ENCODE data around the gene ADAMTS14.
"Not testable (repeated sequence)": the region's sequence is repeated elsewhere in the genome, so short reads cannot be mapped to it uniquely, and the experiment has no call there.

The ADAMTS14 gene

DNA sequence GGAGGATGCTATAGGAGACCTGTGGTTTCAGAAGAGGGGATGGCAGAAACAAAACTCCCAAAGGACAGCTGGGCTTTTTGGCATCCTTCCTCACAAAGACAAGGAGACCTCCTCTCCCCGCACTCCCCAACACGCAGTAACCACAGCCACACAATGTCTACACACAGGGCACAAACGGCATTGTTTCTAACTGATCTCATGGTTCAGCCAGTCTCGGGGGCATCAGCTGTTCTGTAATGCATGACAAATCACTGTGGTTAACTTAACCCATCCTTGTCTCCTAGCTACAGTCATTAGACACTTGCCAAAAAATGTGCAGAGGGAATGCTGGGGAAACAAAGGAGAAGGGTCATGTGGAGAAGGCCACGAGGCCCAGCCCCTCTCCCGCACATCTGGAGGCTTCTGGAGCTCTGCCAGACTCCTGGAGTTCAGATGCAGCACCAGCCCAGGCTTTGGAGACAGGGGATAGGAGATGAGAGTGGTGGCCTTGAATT, 7.6 kb upstream of the ADAMTS14 start:
- Histone ChIP-seq H3K4me1 (ENCODE audit: control insufficient read depth in 1 of 2, insufficient read depth in 2 of 2, low read length in 2 of 2) (peaks cover 0 to 6% of the 10 kb centered on the region in 2 donors), H3K4me3 (ENCODE audit: low read depth in 1 of 2, low read length in 2 of 2) (no peak overlapping the region), H3K36me3 (ENCODE audit: control insufficient read depth in 1 of 2, insufficient read depth in 2 of 2, low read length in 2 of 2) (no peaks in the 10 kb centered on the region), H3K9me3 (ENCODE audit: control insufficient read depth in 1 of 2, low read length in 2 of 2) (no peaks in the 10 kb centered on the region), H3K27ac (ENCODE audit: low read depth, low read length) (peak overlapping the region; percentile 42), H3K9ac (ENCODE audit: low read depth in 1 of 2, low read length in 2 of 2) (no peak overlapping the region), H3K27me3 (ENCODE audit: control insufficient read depth in 1 of 2, insufficient read depth in 2 of 2, low read length in 2 of 2) (no peaks in the 10 kb centered on the region)

GRCh38 chr10:70666960-70667798, 5.1 kb upstream of the ADAMTS14 start:
- no peak overlapping the region for H3K4me3 ChIP-seq (ENCODE audit: low read depth in 1 of 2, low read length in 2 of 2)
- H3K36me3 ChIP-seq (ENCODE audit: control insufficient read depth in 1 of 2, insufficient read depth in 2 of 2, low read length in 2 of 2): no peaks in the 10 kb centered on the region
- H3K4me1 ChIP-seq (ENCODE audit: control insufficient read depth in 1 of 2, insufficient read depth in 2 of 2, low read length in 2 of 2): no peaks in the 10 kb centered on the region
- H3K27me3 ChIP-seq (ENCODE audit: control insufficient read depth in 1 of 2, insufficient read depth in 2 of 2, low read length in 2 of 2): peaks cover 5 to 10% of the 10 kb centered on the region in 2 donors
- H3K9ac ChIP-seq (ENCODE audit: low read depth in 1 of 2, low read length in 2 of 2): no peak overlapping the region
- H3K9me3 ChIP-seq (ENCODE audit: control insufficient read depth in 1 of 2, low read length in 2 of 2): no peaks in the 10 kb centered on the region
- H3K27ac ChIP-seq (ENCODE audit: low read depth, low read length): no peak overlapping the region

GRCh38 chr10:70667818-70668217, 4.5 kb upstream of the ADAMTS14 start:
- not testable (repeated sequence) for H3K36me3 ChIP-seq (ENCODE audit: control insufficient read depth in 1 of 2, insufficient read depth in 2 of 2, low read length in 2 of 2); H3K4me1 ChIP-seq (ENCODE audit: control insufficient read depth in 1 of 2, insufficient read depth in 2 of 2, low read length in 2 of 2); H3K27ac ChIP-seq (ENCODE audit: low read depth, low read length); H3K4me3 ChIP-seq (ENCODE audit: low read depth in 1 of 2, low read length in 2 of 2); H3K9me3 ChIP-seq (ENCODE audit: control insufficient read depth in 1 of 2, low read length in 2 of 2); H3K9ac ChIP-seq (ENCODE audit: low read depth in 1 of 2, low read length in 2 of 2)
- peaks cover 7 to 10% of the 10 kb centered on the region in 2 donors for H3K27me3 ChIP-seq (ENCODE audit: control insufficient read depth in 1 of 2, insufficient read depth in 2 of 2, low read length in 2 of 2)

DNA sequence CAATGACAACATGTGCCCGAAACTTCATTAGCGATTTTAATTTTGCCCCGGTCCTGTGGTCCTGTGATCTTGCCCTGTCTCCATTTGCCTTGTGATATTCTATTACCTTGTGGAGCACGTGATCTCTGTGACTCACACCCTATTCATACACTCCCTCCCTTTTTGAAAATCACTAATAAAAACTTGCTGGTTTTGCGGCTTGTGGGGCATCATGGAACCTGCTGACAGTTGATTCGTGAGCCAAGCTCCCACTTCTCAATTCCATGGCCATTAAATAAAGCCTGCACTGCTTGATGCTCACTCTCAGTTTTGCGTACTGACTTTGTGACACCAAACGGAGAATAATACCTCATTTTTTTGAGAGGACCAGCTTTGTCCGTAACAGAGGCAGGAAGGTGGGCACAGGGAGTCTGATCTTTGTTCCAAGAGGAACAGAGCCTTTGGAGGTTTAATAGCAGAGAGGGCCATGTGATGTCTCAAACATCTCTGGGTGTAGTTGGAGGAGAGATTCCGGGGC, 3.8 kb upstream of the ADAMTS14 start:
- H3K9ac ChIP-seq (ENCODE audit: low read depth in 1 of 2, low read length in 2 of 2): no peak overlapping the region
- H3K36me3 ChIP-seq (ENCODE audit: control insufficient read depth in 1 of 2, insufficient read depth in 2 of 2, low read length in 2 of 2): no peaks in the 10 kb centered on the region
- H3K27me3 ChIP-seq (ENCODE audit: control insufficient read depth in 1 of 2, insufficient read depth in 2 of 2, low read length in 2 of 2): peaks cover 14 to 17% of the 10 kb centered on the region in 2 donors
- H3K4me1 ChIP-seq (ENCODE audit: control insufficient read depth in 1 of 2, insufficient read depth in 2 of 2, low read length in 2 of 2): no peaks in the 10 kb centered on the region
- no peak overlapping the region for H3K27ac ChIP-seq (ENCODE audit: low read depth, low read length)
- no peaks in the 10 kb centered on the region for H3K9me3 ChIP-seq (ENCODE audit: control insufficient read depth in 1 of 2, low read length in 2 of 2)
- H3K4me3 ChIP-seq (ENCODE audit: low read depth in 1 of 2, low read length in 2 of 2): no peak overlapping the region

DNA sequence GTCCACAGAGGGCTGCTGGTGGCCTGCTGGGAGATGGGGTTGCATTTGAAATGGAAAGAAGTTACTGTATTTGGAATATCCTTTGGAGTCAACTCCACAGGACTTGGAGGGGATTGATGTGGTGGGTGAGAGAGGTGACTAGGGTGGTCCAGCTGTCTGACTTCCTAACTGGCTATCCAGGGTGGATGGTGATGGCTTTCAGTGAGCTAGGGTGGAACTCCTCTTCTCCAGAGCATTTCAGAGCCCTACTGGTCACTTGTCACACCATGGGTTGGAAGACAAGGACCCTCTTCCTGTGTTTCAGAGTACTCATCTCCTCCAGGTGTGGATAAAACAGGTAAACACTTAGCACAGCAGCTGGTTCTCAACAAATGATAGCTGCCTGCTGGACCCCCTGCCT, 3.3 kb upstream of the ADAMTS14 start:
- H3K9ac ChIP-seq (ENCODE audit: low read depth in 1 of 2, low read length in 2 of 2): no peak overlapping the region
- H3K9me3 ChIP-seq (ENCODE audit: control insufficient read depth in 1 of 2, low read length in 2 of 2): no peaks in the 10 kb centered on the region
- H3K4me1 ChIP-seq (ENCODE audit: control insufficient read depth in 1 of 2, insufficient read depth in 2 of 2, low read length in 2 of 2): no peaks in the 10 kb centered on the region
- H3K4me3 ChIP-seq (ENCODE audit: low read depth in 1 of 2, low read length in 2 of 2): no peak overlapping the region
- no peak overlapping the region for H3K27ac ChIP-seq (ENCODE audit: low read depth, low read length)
- H3K36me3 ChIP-seq (ENCODE audit: control insufficient read depth in 1 of 2, insufficient read depth in 2 of 2, low read length in 2 of 2): no peaks in the 10 kb centered on the region
- H3K27me3 ChIP-seq (ENCODE audit: control insufficient read depth in 1 of 2, insufficient read depth in 2 of 2, low read length in 2 of 2): peaks cover 18 to 19% of the 10 kb centered on the region in 2 donors

DNA sequence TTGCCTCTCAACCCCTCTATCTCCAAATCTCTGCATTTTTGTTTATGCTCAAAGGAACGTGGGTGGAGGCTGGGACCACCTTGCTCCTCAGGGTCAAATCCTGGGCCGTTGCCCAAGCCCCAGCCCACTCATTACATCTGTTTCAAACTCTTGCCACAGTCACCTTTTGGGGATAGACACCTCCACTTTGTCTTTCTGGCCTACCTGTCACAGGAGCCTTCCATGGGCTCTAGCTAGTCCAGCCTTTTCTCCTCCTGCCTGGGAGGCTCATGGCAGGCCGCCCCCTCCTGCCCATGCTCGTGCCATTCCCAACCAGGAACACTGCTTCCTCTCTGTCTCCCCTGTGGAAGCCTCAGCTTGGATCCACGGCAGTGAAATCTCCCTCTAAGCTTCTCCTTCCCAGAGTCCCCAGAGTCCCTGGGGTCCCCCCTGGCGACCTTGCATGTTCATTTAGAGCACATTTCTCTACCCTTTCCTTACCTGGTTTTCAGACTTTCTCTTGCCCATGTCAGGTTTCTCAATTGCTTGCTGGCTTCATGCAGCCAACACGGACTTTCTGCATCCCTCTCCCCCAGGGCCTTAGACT, 2.5 kb upstream of the ADAMTS14 start:
- Histone ChIP-seq H3K27me3 (ENCODE audit: control insufficient read depth in 1 of 2, insufficient read depth in 2 of 2, low read length in 2 of 2) (peaks cover 25% of the 10 kb centered on the region in 2 donors), H3K9me3 (ENCODE audit: control insufficient read depth in 1 of 2, low read length in 2 of 2) (no peaks in the 10 kb centered on the region), H3K36me3 (ENCODE audit: control insufficient read depth in 1 of 2, insufficient read depth in 2 of 2, low read length in 2 of 2) (no peaks in the 10 kb centered on the region), H3K9ac (ENCODE audit: low read depth in 1 of 2, low read length in 2 of 2) (no peak overlapping the region), H3K4me3 (ENCODE audit: low read depth in 1 of 2, low read length in 2 of 2) (no peak overlapping the region), H3K27ac (ENCODE audit: low read depth, low read length) (no peak overlapping the region), H3K4me1 (ENCODE audit: control insufficient read depth in 1 of 2, insufficient read depth in 2 of 2, low read length in 2 of 2) (no peaks in the 10 kb centered on the region)

- Histone ChIP-seq H3K36me3 (ENCODE audit: control insufficient read depth in 1 of 2, insufficient read depth in 2 of 2, low read length in 2 of 2) (no peaks in the 10 kb centered on the region), H3K27me3 (ENCODE audit: control insufficient read depth in 1 of 2, insufficient read depth in 2 of 2, low read length in 2 of 2) (peaks cover 25 to 27% of the 10 kb centered on the region in 2 donors), H3K9me3 (ENCODE audit: control insufficient read depth in 1 of 2, low read length in 2 of 2) (no peaks in the 10 kb centered on the region), H3K27ac (ENCODE audit: low read depth, low read length) (no peak overlapping the region), H3K4me3 (ENCODE audit: low read depth in 1 of 2, low read length in 2 of 2) (peak overlapping the region; percentile 47 to 57), H3K9ac (ENCODE audit: low read depth in 1 of 2, low read length in 2 of 2) (no peak overlapping the region), H3K4me1 (ENCODE audit: control insufficient read depth in 1 of 2, insufficient read depth in 2 of 2, low read length in 2 of 2) (no peaks in the 10 kb centered on the region)
Observed at GRCh38 chr10:70671619-70672164, 614 bp upstream of the ADAMTS14 start.

DNA sequence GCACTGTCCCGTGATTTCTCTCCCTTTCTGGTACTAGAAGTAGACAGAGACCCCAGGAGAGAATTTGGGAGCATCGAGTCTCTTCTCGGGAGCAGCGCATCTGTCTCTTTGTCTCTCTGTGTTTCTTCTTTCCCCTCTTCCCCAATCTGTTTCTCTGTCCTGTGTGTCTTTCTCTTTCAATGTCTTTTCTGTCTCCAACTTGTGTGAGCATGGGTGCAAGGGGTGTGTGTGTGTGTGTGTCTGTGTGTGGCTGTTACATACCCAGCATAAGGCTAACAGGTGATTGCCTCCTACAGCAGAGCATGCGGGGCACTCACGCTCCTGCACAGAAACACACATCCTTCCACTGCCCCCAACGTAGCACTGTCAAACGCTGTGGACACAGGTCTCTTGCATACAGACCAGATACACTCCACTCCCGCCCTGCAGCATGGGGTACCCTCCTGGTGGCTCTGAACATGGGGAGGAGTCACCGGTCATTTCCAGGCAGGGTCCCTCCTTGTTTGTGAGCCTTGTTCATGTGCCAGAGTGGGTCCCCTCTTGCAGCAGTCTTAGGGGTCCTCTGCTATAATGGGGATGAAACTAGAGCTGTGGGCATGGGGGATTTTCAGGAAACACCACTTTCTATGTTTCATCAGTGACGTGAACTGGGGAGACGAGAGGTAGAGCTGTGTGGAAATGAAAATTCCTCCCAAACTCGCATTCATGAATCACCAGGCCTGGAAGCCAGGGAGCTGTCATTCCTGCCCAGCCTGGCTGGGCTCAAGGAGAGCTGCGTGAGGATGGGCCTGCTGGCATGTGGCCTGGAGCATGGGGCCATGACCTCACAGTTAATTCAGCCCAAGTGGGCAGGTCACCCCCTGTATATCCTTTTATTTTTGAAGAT, 980 bp downstream of the ADAMTS14 start:
- no peak overlapping the region for H3K27ac ChIP-seq (ENCODE audit: low read depth, low read length)
- no peak overlapping the region for H3K9ac ChIP-seq (ENCODE audit: low read depth in 1 of 2, low read length in 2 of 2)
- H3K4me3 ChIP-seq (ENCODE audit: low read depth in 1 of 2, low read length in 2 of 2): peak overlapping the region; percentile 48 to 61

DNA sequence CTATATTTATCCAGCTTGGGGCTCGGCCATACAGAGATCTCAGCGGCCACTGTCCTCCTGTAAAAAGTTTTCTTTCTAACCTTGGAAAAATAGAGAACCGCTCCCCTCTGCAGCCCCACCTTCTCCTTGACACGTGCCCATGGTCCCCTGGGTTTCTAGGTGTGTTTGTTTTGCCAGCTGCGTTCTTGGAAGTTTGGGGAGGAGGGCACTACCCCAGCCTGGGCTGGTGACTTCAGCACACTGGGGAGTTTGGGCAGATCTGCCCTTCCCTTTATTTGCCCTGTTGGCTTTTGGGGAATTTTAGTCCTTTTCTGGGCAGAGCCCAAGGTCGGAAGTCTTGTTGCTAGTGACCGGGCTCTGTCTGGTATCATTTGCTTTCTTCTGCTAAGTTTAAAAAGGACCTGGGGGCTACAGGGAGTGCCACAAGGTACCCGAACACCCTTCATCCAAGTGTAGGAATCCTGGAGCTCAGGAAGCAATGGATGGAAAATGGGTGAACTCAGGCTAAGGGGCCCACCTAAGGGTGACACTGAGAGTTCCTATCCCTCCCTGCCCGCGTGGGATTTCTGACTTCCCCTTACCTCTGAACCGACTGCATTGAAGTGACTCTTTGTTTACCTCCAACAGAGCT, 1.7 kb downstream of the ADAMTS14 start:
- H3K9ac ChIP-seq (ENCODE audit: low read depth in 1 of 2, low read length in 2 of 2): no peak overlapping the region
- no peaks in the 10 kb centered on the region for H3K36me3 ChIP-seq (ENCODE audit: control insufficient read depth in 1 of 2, insufficient read depth in 2 of 2, low read length in 2 of 2)
- H3K4me3 ChIP-seq (ENCODE audit: low read depth in 1 of 2, low read length in 2 of 2): no peak overlapping the region
- no peaks in the 10 kb centered on the region for H3K9me3 ChIP-seq (ENCODE audit: control insufficient read depth in 1 of 2, low read length in 2 of 2)
- peaks cover 25 to 27% of the 10 kb centered on the region in 2 donors for H3K27me3 ChIP-seq (ENCODE audit: control insufficient read depth in 1 of 2, insufficient read depth in 2 of 2, low read length in 2 of 2)
- peaks cover 0 to 4% of the 10 kb centered on the region in 2 donors for H3K4me1 ChIP-seq (ENCODE audit: control insufficient read depth in 1 of 2, insufficient read depth in 2 of 2, low read length in 2 of 2)
- H3K27ac ChIP-seq (ENCODE audit: low read depth, low read length): no peak overlapping the region

More for the DNA sequence above, 980 bp downstream of the ADAMTS14 start:
- peaks cover 25 to 27% of the 10 kb centered on the region in 2 donors for H3K27me3 ChIP-seq (ENCODE audit: control insufficient read depth in 1 of 2, insufficient read depth in 2 of 2, low read length in 2 of 2)
- H3K36me3 ChIP-seq (ENCODE audit: control insufficient read depth in 1 of 2, insufficient read depth in 2 of 2, low read length in 2 of 2): no peaks in the 10 kb centered on the region
- no peaks in the 10 kb centered on the region for H3K9me3 ChIP-seq (ENCODE audit: control insufficient read depth in 1 of 2, low read length in 2 of 2)
- peaks cover 0 to 4% of the 10 kb centered on the region in 2 donors for H3K4me1 ChIP-seq (ENCODE audit: control insufficient read depth in 1 of 2, insufficient read depth in 2 of 2, low read length in 2 of 2)

All from duodenal mucosa (tissue), 2 donors.